ENCODE results near the gene LIPT1.
A peak's percentile ranks its signal among the peaks of the same experiment; 100 is the strongest.

DNA sequence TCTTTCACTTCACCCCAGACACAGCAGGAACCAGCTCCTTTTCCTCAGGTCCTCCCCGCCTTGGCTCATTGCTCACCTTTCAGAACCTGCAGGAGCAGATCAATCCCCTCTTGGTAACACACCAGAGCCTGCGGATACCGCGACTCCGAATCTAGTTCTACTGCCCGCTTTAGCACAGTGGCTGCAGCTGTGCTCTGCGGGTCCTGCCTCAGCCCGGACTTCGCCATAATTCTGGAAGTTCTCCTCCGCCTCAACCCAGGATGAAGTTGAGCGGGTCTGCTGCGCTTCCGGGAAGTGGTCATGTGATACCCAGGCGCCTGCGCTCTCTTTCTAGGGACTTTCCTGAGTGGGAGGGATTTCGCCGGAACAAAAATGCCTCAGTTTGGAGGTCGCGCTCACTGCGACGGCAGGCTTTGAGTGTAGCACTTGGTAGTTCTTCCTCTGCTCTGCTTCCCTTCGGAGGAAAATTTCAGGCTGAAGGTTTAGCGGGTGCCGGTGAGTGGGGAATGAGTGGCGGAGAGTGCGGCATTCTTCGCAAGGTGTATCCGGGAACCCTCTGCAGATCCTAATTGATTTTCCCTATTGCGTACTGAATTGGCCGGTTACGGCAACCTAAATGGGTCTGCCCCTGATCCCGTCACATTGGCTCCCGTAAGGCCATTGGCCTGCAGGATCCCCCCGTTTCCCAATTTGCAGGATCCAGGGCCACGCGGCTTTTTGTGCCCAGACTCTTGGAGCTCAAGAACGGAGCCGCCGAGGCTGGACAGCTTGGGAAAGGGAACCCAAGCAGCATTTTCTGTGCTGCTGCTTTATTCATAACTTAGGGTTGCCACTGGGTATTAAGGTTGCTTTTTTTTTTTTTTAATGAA lies 26.2 kb downstream of the LIPT1 start, which contains the start of the genes MITD1 and MRPL30:
- TF ChIP-seq POLR2AphosphoS5 (IDR thresholded peaks at IDR 0.05; ENCODE audit: low read depth, low read length) (peak; percentile 94), TAF1 (IDR thresholded peaks at IDR 0.05; ENCODE audit: borderline replicate concordance, insufficient read depth, low read length) (peak; percentile 98), SIN3A (IDR thresholded peaks at IDR 0.05; ENCODE audit: borderline replicate concordance, insufficient read depth, low read length) (no peak; the same call in 1 of the 2 replicates)
- TF ChIP-seq, protein P1, sequence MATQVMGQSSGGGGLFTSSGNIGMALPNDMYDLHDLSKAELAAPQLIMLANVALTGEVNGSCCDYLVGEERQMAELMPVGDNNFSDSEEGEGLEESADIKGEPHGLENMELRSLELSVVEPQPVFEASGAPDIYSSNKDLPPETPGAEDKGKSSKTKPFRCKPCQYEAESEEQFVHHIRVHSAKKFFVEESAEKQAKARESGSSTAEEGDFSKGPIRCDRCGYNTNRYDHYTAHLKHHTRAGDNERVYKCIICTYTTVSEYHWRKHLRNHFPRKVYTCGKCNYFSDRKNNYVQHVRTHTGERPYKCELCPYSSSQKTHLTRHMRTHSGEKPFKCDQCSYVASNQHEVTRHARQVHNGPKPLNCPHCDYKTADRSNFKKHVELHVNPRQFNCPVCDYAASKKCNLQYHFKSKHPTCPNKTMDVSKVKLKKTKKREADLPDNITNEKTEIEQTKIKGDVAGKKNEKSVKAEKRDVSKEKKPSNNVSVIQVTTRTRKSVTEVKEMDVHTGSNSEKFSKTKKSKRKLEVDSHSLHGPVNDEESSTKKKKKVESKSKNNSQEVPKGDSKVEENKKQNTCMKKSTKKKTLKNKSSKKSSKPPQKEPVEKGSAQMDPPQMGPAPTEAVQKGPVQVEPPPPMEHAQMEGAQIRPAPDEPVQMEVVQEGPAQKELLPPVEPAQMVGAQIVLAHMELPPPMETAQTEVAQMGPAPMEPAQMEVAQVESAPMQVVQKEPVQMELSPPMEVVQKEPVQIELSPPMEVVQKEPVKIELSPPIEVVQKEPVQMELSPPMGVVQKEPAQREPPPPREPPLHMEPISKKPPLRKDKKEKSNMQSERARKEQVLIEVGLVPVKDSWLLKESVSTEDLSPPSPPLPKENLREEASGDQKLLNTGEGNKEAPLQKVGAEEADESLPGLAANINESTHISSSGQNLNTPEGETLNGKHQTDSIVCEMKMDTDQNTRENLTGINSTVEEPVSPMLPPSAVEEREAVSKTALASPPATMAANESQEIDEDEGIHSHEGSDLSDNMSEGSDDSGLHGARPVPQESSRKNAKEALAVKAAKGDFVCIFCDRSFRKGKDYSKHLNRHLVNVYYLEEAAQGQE (IDR thresholded peaks at IDR 0.05; ENCODE audit: insufficient read depth in 1 of 2, low read depth in 2 of 2, low read length in 2 of 2): no peak; a peak in 1 of 4 replicates
